Mesenchymal stem cell (in vitro differentiated cells and primary cell): Measurements from ENCODE around the gene TULP3.
A peak's percentile ranks its signal among the peaks of the same experiment; 100 is the strongest.

Experiments
- DNase-seq: peaks from one replicate; pipeline ENCODE4 v3.0.0-alpha.2; 2013
- H2AFZ ChIP-seq: one replicate; pipeline ENCODE4 v1.6.1; 2013; ENCODE audit warnings: low read depth, mild to moderate bottlenecking, control low read depth, inconsistent platforms, low read length, moderate library complexity
- H2AK5ac ChIP-seq: 2 replicates; pipeline ENCODE4 v1.6.1; 2013; ENCODE audit warnings: low read length, moderate library complexity, mild to moderate bottlenecking, inconsistent platforms; ENCODE audit not compliant: severe bottlenecking
- H2BK120ac ChIP-seq: one replicate; pipeline ENCODE4 v1.6.1; 2013; ENCODE audit warnings: low read depth, mild to moderate bottlenecking, inconsistent platforms, low read length, moderate library complexity
- H2BK12ac ChIP-seq, 2 experiments: one replicate each; pipeline ENCODE4 v1.6.1; 2013; ENCODE audit warnings: inconsistent platforms in 2 of 2, low read length in 2 of 2, mild to moderate bottlenecking in 2 of 2, moderate library complexity in 2 of 2, control low read depth in 1 of 2
- H2BK15ac ChIP-seq: one replicate; pipeline ENCODE4 v1.6.1; 2013; ENCODE audit warnings: mild to moderate bottlenecking, low read depth, inconsistent platforms; ENCODE audit not compliant: poor library complexity, severe bottlenecking
- H2BK5ac ChIP-seq: 2 replicates; pipeline ENCODE4 v1.6.1; 2013; ENCODE audit warnings: low read depth, mild to moderate bottlenecking, low read length, control low read depth, inconsistent platforms; ENCODE audit not compliant: poor library complexity, severe bottlenecking
- H3K14ac ChIP-seq, 2 experiments: one replicate each; pipeline ENCODE4 v1.6.1; 2013; ENCODE audit warnings: inconsistent platforms in 2 of 2, low read length in 2 of 2, control low read depth in 1 of 2, mild to moderate bottlenecking in 1 of 2, moderate library complexity in 1 of 2
- H3K18ac ChIP-seq, 2 experiments: one replicate each; pipeline ENCODE4 v1.6.1; 2013; ENCODE audit warnings: inconsistent platforms in 2 of 2, low read length in 2 of 2, control low read depth in 1 of 2, low read depth in 1 of 2, mild to moderate bottlenecking in 1 of 2
- H3K23ac ChIP-seq, 2 experiments: one replicate each; pipeline ENCODE4 v1.6.1; 2013; ENCODE audit warnings: inconsistent platforms in 2 of 2, low read length in 2 of 2, mild to moderate bottlenecking in 2 of 2, moderate library complexity in 2 of 2, control low read depth in 1 of 2
- H3K27ac ChIP-seq: 2 replicates; pipeline ENCODE4 v1.5.1; 2013; ENCODE audit warnings: mild to moderate bottlenecking, moderate library complexity, low read length, control low read depth, inconsistent platforms; ENCODE audit not compliant: poor library complexity, severe bottlenecking
- H3K27me3 ChIP-seq, 2 experiments: 2 replicates each; pipeline versions ENCODE4 v1.6.1 to v1.7.0; 2013; ENCODE audit warnings: low read length in 2 of 2, mild to moderate bottlenecking in 2 of 2, moderate library complexity in 2 of 2, control low read depth in 1 of 2, inconsistent platforms in 1 of 2; ENCODE audit not compliant: control insufficient read depth in 1 of 2, insufficient read depth in 1 of 2
- H3K36me3 ChIP-seq, 2 experiments: 2 replicates each; pipeline versions ENCODE4 v1.6.1 to v1.7.0; 2013; ENCODE audit warnings: low read length in 2 of 2, control low read depth in 1 of 2, inconsistent platforms in 1 of 2, low read depth in 1 of 2, mild to moderate bottlenecking in 1 of 2; ENCODE audit not compliant: insufficient read depth in 2 of 2, control insufficient read depth in 1 of 2
- H3K4ac ChIP-seq, 2 experiments: one replicate each; pipeline ENCODE4 v1.6.1; 2013; ENCODE audit warnings: inconsistent platforms in 2 of 2, low read length in 2 of 2, mild to moderate bottlenecking in 2 of 2, moderate library complexity in 2 of 2, control low read depth in 1 of 2, low read depth in 1 of 2
- H3K4me1 ChIP-seq: 2 replicates; pipeline ENCODE4 v1.6.1; 2013; ENCODE audit warnings: low read depth, low read length, control low read depth; ENCODE audit not compliant: control insufficient read depth, insufficient read depth
- H3K4me2 ChIP-seq: 2 replicates; pipeline ENCODE4 v1.6.1; 2013; ENCODE audit warnings: low read length, mild to moderate bottlenecking, inconsistent platforms; ENCODE audit not compliant: poor library complexity, severe bottlenecking
- H3K4me3 ChIP-seq, 2 experiments: 2 replicates each; pipeline versions ENCODE4 v1.5.1 to v1.7.0; 2013; ENCODE audit warnings: low read length in 2 of 2, mild to moderate bottlenecking in 2 of 2, control low read depth in 1 of 2, low read depth in 1 of 2; ENCODE audit not compliant: insufficient read depth in 1 of 2
- H3K79me1 ChIP-seq: replicated peaks from 2 replicates; pipeline ENCODE4 v1.6.1; 2013; ENCODE audit warnings: mild to moderate bottlenecking, control low read depth, low read length, inconsistent platforms; ENCODE audit not compliant: poor library complexity, severe bottlenecking
- H3K9ac ChIP-seq: 2 replicates; pipeline ENCODE4 v1.7.0; 2013; ENCODE audit warnings: mild to moderate bottlenecking, low read length, moderate library complexity
- H3K9me3 ChIP-seq: 2 replicates; pipeline ENCODE4 v1.7.0; 2013; ENCODE audit warnings: mild to moderate bottlenecking, low read length; ENCODE audit not compliant: control insufficient read depth
- H4K8ac ChIP-seq: one replicate; pipeline ENCODE4 v1.6.1; 2013; ENCODE audit warnings: inconsistent platforms, mild to moderate bottlenecking, low read length, moderate library complexity
- H4K91ac ChIP-seq: one replicate; pipeline ENCODE4 v1.6.1; 2013; ENCODE audit warnings: mild to moderate bottlenecking, low read length, inconsistent platforms
- WGBS: methylation state at CpG from one replicate; pipeline ENCODE4 v1.1.7; 2013; ENCODE audit warnings: mixed read lengths; 5-methylcytosine and 5-hydroxymethylcytosine counted together

Gene TULP3

GRCh38 chr12:2879853-2880252 lies 10.8 kb upstream of the TULP3 start:
- peaks cover 10% of the 10 kb centered on the region for H3K4me1 ChIP-seq
- H3K14ac ChIP-seq, result no peak overlapping the region
- H3K79me1 ChIP-seq, result peaks cover 19% of the 10 kb centered on the region
- no peak overlapping the region for H2BK15ac ChIP-seq
- no peak overlapping the region for H2AFZ ChIP-seq
- H3K4me2 ChIP-seq, result no peak overlapping the region
- WGBS, result 100% methylated on average over 3 of the region's 3 CpGs
- no peak overlapping the region for H3K27ac ChIP-seq
- no peak overlapping the region for H4K91ac ChIP-seq
- H2BK5ac ChIP-seq, result no peak overlapping the region
- H3K23ac ChIP-seq, result no peak overlapping the region
- H3K4ac ChIP-seq, result no peak overlapping the region
- no peaks in the 10 kb centered on the region for H3K9me3 ChIP-seq
- H3K36me3 ChIP-seq, result peaks cover 0 to 8% of the 10 kb centered on the region in 2 experiments
- no peak overlapping the region for H3K18ac ChIP-seq
- no peak for DNase-seq
- no peak overlapping the region for H4K8ac ChIP-seq
- H2BK120ac ChIP-seq, result no peak overlapping the region
- H3K9ac ChIP-seq, result peak overlapping the region; percentile 0
- no peak overlapping the region for H2BK12ac ChIP-seq
- no peaks in the 10 kb centered on the region for H3K27me3 ChIP-seq
- H2AK5ac ChIP-seq, result no peak overlapping the region
- H3K4me3 ChIP-seq, result no peak overlapping the region

GRCh38 chr12:2884810-2885209 lies 5.9 kb upstream of the TULP3 start:
- DNase-seq, result no peak
- H3K4me1 ChIP-seq, result peaks cover 3% of the 10 kb centered on the region
- no peak overlapping the region for H3K4me3 ChIP-seq
- no peak overlapping the region for H3K4ac ChIP-seq
- no peak overlapping the region for H2BK12ac ChIP-seq
- no peak overlapping the region for H2AFZ ChIP-seq
- no peak overlapping the region for H3K9ac ChIP-seq
- H2BK5ac ChIP-seq, result no peak overlapping the region
- no peak overlapping the region for H3K4me2 ChIP-seq
- no peaks in the 10 kb centered on the region for H3K9me3 ChIP-seq
- no peak overlapping the region for H2BK120ac ChIP-seq
- H3K18ac ChIP-seq, result no peak overlapping the region
- 87% methylated on average over 1 of the region's 2 CpGs for WGBS
- H3K23ac ChIP-seq, result no peak overlapping the region
- no peak overlapping the region for H3K14ac ChIP-seq
- H3K27ac ChIP-seq, result peak overlapping the region; percentile 10
- no peaks in the 10 kb centered on the region for H3K27me3 ChIP-seq
- no peak overlapping the region for H2AK5ac ChIP-seq
- H4K91ac ChIP-seq, result no peak overlapping the region
- H2BK15ac ChIP-seq, result no peak overlapping the region
- peaks cover 0 to 35% of the 10 kb centered on the region in 2 experiments for H3K36me3 ChIP-seq
- H4K8ac ChIP-seq, result no peak overlapping the region
- H3K79me1 ChIP-seq, result peaks cover 23% of the 10 kb centered on the region

- Histone ChIP-seq H3K36me3 (peaks cover 0 to 34% of the 10 kb centered on the region in 2 experiments), H3K9me3 (no peaks in the 10 kb centered on the region), H3K4ac (no peak overlapping the region), H3K23ac (no peak overlapping the region), H2AFZ (no peak overlapping the region), H2AK5ac (no peak overlapping the region), H3K79me1 (peaks cover 22% of the 10 kb centered on the region), H3K18ac (no peak overlapping the region), H3K4me1 (peaks cover 9% of the 10 kb centered on the region), H4K91ac (no peak overlapping the region), H2BK120ac (no peak overlapping the region), H2BK12ac (no peak overlapping the region), H2BK15ac (no peak overlapping the region), H3K27ac (no peak overlapping the region), H3K14ac (no peak overlapping the region), H2BK5ac (no peak overlapping the region), H3K4me2 (no peak overlapping the region), H3K4me3 (no peak overlapping the region), H3K27me3 (no peaks in the 10 kb centered on the region), H4K8ac (no peak overlapping the region), H3K9ac (no peak overlapping the region)
- WGBS, result 95% methylated on average over 10 of the region's 10 CpGs
- no peak for DNase-seq
Measured at GRCh38 chr12:2886768-2887450, 3.8 kb upstream of the TULP3 start.

- Histone ChIP-seq H4K91ac (peak overlapping the region; percentile 82), H2AK5ac (no peak overlapping the region), H2BK5ac (no peak overlapping the region), H3K4me3 (peak overlapping the region in 1 of 2 experiments; percentile 95), H4K8ac (peak overlapping the region; percentile 93), H3K23ac (no peak overlapping the region), H3K36me3 (peaks cover 0 to 30% of the 10 kb centered on the region in 2 experiments), H3K9ac (peak overlapping the region; percentile 99), H2BK120ac (no peak overlapping the region), H3K14ac (peak overlapping the region in 1 of 2 experiments; percentile 72), H2BK12ac (peak overlapping the region in 1 of 2 experiments; percentile 7), H3K4ac (peak overlapping the region; percentile 16 to 42), H3K9me3 (no peaks in the 10 kb centered on the region), H3K79me1 (peaks cover 15% of the 10 kb centered on the region), H3K18ac (peak overlapping the region; percentile 77 to 86), H2AFZ (peak overlapping the region; percentile 48), H3K27ac (no peak overlapping the region), H2BK15ac (peak overlapping the region; percentile 12), H3K4me2 (peak overlapping the region; percentile 73), H3K27me3 (no peaks in the 10 kb centered on the region), H3K4me1 (peaks cover 12% of the 10 kb centered on the region)
- 73% methylated on average over 10 of the region's 10 CpGs for WGBS
- no peak for DNase-seq
Measured at GRCh38 chr12:2890001-2890387, 697 bp upstream of the TULP3 start.
